EH (cell line): ENCODE measurements around the gene SPEN.

Experiments
- DNase-seq: peaks from one replicate; pipeline ENCODE4 v3.0.0-alpha.2; 2015; ENCODE audit warnings: low read depth

SPEN gene

GRCh38 chr1:15935056-15935950 is 87.8 kb downstream of the SPEN start:
- no peak for DNase-seq

- DNase-seq, result no peak
Observed at GRCh38 chr1:15936025-15936424, 88.5 kb downstream of the SPEN start.

DNA sequence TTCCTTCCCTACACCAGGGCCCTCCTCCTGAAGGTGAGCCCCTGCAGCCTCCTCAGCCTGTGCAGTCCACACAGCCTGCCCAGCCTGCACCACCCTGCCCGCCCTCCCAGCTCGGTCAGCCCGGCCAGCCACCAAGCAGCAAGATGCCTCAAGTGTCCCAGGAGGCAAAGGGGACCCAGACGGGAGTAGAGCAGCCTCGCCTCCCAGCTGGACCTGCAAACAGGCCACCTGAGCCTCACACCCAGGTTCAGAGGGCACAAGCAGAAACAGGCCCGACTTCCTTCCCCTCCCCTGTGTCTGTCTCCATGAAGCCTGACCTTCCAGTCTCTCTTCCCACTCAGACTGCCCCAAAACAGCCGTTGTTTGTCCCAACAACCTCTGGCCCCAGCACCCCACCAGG is 89.6 kb downstream of the SPEN start:
- no peak for DNase-seq

GRCh38 chr1:15937706-15938168 is 90.2 kb downstream of the SPEN start:
- peak; percentile 71 for DNase-seq

- no peak for DNase-seq
Observed at GRCh38 chr1:15938628-15939161, 91.2 kb downstream of the SPEN start.

GRCh38 chr1:15939181-15940109 is 91.9 kb downstream of the SPEN start:
- DNase-seq, result peak; percentile 78

DNA sequence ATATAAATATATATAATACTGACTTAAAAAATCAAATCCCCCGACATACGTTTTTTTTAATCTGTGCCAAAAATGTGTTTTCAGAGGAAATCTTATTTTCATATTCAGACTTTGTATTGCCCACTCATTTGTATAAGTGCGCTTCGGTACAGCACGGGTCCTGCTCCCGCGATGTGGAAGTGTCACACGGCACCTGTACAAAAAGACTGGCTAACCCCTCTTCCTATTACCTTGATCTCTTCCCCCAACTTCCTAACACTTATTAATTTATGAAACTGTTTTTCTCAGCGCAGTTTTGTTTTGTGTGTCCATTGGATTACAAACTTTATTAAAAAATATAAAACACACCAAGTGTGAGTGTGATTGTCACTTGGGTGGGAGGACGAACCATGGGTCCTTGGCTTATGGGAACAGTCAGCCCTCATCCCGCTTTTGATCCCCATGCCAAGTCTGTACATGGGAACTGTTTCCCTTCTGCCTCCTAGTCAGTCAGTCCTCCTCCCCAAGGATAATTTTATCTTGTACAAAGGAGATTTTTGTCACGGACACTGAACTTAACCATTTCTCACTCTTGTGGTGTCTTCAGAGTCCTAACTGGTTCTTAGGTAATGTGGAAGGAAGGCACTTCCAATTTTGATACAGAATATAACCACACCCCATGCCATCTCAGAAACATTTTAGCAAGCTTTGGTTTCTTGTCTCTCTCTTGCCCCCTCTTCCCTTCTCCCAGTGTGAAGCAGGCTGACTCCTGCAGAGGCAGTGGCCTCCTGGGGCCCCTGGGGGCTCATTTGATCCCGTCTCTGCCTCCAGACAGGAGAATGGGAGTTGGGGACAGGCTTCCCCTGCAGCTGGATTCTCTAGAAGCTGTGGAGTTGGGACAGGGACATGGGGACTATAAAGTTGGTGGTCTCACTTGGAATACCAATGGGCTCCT is 92.9 kb downstream of the SPEN start:
- no peak for DNase-seq

DNA sequence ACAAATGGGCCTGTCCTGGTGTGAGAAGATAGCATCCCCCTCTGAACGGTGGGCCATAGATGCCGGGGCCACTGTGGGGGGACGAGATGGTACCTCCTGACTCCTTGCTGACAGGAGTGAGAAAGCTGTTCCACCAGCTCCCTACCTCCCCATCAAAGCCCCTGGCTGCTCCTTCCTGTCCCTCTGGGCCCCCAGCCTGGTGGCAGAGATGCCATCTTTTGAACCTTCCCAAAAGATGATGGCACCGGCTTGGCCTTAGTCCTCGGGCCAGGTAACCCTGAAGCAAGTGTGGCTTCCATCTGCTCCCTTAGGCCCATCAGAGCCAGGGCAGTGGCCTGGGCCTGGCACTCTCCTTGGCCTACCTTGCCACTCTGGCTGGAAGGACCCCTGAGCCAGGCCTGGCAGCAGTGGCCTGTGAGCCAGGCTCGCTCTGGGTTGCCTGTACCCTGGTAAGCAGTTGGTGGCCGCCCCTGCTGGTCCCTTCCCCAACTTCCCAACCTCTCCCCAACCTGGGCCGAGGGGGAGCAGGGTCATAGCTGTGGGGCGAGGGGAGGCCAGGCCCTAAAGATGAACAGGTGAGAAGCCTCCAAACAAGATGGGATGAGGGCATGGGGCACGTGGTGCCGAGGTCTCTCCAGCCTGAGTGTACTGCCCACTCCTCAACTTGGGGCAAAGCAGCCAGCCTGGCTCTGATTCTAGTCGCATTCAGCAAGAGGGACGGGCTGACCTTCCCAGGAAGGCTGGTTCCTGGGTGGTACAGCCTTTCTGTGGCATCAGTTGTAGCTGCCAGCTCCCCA is 93.7 kb downstream of the SPEN start:
- DNase-seq, result no peak

GRCh38 chr1:15941899-15942660 is 94.6 kb downstream of the SPEN start:
- DNase-seq, result no peak

DNA sequence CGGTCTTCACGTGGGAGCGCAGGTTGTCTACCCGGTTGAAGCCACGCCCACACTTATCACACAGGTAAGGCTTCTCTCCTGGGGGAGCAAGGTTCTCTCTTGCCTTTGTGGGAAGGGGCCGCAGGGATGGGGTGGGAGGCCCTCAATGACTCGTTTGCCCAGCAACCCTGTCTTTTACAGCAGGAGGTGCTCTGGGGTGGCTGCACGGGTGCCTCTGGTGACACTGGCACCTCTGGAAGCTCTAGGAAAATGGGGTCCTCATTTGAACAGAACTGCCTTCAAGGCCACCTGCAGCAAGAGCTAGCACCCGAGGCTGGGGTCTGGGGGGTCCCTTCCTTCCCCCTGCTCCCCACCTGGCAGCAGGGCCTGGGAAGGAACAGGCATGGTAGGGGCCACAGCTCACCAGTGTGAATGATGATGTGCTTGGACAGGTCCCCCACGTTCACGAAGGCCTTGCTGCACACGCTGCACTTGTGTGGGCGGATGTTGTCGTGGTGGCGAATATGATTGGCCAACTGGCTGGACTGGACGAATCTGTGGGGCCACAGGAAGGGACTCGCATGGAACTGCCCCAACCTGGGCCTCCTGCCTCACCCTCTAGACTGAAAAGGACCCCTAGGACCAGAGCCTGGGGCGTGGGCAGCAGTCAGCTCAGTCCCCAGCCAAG is 95.3 kb downstream of the SPEN start:
- no peak for DNase-seq

DNA sequence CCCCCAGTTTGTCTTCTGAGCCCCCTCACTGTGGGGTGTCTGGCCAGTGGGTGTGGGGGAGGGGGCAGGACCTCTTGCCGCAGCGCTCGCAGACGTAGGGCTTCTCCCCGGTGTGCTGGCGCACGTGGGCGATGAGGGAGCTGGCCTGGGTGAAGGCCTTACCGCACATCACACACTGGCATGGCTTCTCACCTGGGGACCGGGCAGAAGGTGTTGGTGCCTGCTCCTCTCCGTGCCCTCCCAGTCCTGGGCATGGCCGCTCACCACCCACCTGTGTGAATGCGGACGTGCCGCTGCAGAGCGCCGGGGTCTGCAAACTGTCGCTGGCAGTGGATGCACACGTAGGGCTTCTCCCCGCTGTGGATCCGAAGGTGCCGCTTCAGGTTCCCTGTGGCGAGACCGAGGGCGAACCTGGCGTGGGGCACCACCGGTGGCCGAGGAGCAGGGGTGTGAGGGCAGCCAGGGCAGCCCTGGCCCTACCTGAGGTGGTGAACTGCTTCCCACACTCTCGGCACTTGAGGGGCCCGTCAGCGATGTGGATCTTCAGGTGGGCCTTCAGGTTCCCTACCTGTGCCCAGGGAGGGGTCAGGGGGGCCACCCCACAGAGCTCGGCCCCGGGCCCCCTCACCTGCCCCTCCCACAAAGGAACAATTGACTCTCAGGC is 96.0 kb downstream of the SPEN start:
- no peak for DNase-seq

DNA sequence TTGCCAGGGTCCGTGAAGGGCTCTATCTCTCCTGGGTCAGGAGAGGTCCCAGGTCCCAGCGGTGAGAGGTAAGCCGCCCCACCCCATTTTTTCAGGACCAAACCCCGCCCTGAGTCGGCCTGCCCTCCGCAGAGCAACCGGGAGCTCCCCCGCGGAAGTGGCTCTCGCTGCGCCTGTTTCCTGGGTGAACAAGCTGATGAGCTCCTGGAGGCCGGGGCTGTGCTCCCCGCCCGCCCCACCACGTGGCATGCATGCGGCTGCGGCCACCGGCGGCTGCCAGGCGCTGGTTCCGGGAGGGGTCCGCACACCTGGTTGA is 96.4 kb downstream of the SPEN start:
- no peak for DNase-seq

DNA sequence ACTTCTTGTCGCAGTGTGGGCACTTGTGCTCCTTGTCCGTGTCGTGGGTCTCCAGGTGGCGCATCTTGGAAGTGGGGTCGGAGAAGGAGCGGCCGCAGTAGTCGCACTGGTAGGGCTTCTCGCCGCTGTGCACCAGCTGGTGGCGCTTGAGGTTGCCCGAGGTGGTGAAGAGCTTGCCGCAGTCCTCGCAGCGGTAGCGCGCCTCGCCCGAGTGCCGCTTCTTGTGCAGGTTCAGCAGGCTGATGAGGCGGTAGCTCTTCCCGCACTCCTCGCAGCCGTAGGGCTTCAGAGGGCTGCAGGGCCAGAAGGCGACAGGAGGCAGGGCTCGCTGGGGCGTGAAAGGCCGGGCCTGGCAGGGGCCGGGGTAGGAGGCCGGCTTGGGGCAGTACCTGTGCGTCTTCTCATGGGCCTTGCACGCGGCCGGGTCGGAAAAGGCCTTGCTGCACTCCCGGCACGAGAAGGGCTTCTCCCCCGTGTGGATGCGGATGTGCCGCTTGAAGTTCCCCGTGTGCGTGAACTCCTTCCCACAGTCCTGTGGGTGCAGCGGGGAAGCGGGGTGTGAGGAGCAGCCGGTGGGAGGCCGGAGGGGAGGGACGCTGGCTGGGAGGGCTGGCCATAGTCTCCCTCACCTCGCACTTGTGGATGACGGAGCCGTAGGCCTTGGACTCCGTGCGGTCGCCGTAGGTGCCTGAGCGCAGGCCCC is 97.0 kb downstream of the SPEN start:
- DNase-seq, result no peak

DNA sequence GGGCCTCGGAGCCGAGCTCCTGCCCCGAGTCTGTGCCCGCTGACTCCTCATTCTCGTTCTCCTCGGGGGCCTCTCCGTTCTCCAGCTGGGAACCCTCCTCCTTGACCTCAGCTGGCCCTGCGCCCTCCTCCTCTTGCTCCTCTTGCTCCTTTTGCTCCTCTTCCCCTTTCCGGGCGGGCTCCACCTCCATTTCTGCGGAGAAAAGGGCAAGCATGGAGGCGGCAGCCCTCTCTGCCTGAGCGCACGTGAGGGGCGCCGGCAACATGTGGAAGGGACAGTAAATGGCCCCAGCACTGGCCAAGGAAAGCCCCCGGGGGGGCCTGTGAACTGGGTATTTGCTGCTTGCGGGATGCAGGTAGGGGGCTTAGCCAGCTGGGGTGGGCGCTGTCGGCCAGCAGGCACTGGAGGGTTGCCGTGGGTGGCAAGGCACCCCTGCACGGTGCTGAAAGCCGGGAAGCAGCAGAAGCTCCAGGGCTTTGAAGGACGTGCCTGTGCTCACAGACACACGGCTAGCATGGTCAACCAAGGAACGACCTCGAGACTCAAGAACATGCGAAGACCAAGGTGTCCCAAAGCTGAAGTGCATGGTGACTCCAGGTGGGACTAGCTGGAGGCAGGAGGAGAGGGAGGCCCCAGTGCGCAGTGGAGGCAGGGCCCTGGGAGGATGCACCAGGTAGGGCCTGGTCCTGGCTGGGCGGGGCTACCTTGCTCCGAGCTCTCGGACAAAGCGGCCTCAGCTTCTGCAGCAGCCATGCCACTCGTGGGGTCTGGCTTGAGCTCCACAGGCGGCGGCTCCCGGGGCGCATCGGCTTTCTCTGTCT is 97.7 kb downstream of the SPEN start:
- no peak for DNase-seq

DNA sequence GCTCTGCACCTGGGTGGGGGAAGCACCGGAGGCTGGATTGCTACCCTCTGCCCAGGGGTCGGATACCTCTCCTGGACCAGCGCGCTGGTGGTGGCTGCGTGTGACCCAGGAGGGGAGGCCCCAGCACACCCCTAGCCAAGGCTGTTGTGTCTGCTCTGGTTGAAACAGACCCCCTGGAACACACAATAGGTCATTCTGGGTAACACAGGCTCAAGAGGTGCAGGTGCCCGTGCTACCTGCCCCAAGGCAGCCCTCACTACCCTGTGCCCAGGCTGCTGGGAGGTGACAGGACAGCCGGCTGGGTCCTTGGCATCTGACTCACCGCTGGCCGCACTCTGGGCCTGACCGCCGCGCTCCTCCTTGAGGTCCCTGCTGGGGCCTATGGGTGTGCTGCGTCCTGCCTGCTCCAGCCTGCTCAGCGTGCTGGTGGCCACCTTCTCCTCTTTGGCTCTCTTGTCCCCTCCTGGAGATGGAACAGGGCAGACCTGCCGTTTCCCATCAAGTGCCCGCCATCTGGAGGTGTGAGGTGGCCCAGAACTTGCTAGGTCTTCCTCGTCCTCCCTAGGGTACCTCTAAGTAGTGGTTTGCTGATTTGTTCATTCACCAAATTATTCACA is 98.4 kb downstream of the SPEN start:
- no peak for DNase-seq

GRCh38 chr1:15946571-15947381 is 99.3 kb downstream of the SPEN start:
- DNase-seq, result no peak
